ENCODE data around the gene METTL9. TPM values are rescaled to one million over a fixed set of nuclear protein-coding genes. Genes with fewer than 3 reads are reported as not detected.
"Not testable (repeated sequence)": the region's sequence is repeated elsewhere in the genome, so short reads cannot be mapped to it uniquely, and the experiment has no call there.

Gene METTL9
- total RNA-seq, 4 donors from 2014 or later = 73.5 to 231 (median 131) TPM

- no peak for DNase-seq
- no peaks in the 10 kb centered on the region for H3K36me3 ChIP-seq
- no peak overlapping the region for H3K27ac ChIP-seq
- TF ChIP-seq CTCF (IDR thresholded peaks at IDR 0.05) (no peak), POLR2A (IDR thresholded peaks at IDR 0.05) (no peak)
- peaks cover 0 to 7% of the 10 kb centered on the region in 2 donors for H3K4me1 ChIP-seq
- no peak overlapping the region for H3K4me3 ChIP-seq
- intact Hi-C loops (cut with DNase I; ENCODE audit: low total_unique reads) = no loop called here
- no peaks in the 10 kb centered on the region for H3K27me3 ChIP-seq
- no peaks in the 10 kb centered on the region for H3K9me3 ChIP-seq
Observed at GRCh38 chr16:21628772-21629171, 29.4 kb downstream of the METTL9 start.

- intact Hi-C loops (cut with DNase I; ENCODE audit: low total_unique reads); H3K27me3 ChIP-seq; H3K27ac ChIP-seq; H3K36me3 ChIP-seq; H3K4me1 ChIP-seq; H3K4me3 ChIP-seq; H3K9me3 ChIP-seq; DNase-seq: not testable (repeated sequence)
Observed at GRCh38 chr16:21629616-21630539, 30.5 kb downstream of the METTL9 start.

DNA sequence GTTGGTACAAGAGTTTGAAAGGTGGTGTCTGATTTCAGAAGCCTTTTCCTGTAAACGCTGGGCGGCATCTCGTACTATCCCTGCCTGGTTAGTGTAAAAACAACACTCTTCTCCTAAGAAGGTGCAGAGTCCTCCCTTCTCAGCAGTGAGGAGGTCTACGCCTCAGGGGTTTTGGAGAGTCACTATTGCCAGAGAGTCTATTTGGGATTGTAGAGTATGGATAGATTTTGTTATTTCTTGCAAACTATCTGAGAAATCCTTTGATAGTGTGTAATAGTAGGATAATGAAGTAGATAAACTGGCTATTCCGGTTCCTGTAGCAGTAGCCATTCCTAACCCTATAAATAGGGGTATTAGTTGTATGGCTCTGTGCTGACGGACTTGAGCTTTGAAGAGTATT lies 31.5 kb downstream of the METTL9 start:
- H3K36me3 ChIP-seq; intact Hi-C loops (cut with DNase I; ENCODE audit: low total_unique reads); H3K4me3 ChIP-seq; H3K27ac ChIP-seq; H3K4me1 ChIP-seq; H3K27me3 ChIP-seq; H3K9me3 ChIP-seq; DNase-seq: not testable (repeated sequence)

GRCh38 chr16:21631376-21631775 lies 32.0 kb downstream of the METTL9 start:
- H3K36me3 ChIP-seq, H3K27me3 ChIP-seq: not testable (repeated sequence)

DNA sequence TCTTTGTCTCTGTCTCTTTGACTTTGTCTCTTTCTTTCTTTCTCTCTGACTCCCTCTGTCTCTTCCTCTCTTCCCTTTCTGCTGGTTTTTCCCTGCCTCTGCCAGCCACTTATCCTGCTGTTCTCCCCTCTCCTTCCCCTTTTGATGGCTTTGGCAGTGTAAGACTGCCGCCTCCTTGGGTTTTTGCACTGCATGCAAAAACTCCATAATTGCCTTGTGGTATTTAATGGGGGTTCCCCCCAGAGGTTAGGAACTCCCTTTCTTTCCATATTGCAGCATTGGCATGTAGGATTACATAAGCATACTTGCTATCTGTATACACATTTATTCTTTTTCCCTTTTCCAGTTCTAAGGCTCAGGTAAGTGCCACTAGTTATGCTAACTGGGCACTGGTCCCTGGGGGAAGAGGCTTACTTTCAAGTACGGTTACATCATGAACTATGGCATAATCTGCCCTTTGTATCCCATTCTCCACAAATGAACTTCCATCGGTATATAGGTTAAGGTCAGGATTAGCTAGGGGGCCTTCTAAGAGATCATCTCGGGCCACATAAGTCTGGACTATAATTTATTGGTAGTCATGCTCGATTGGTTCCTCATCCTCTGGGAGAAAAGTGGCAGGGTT lies 32.7 kb downstream of the METTL9 start:
- intact Hi-C loops (cut with DNase I; ENCODE audit: low total_unique reads); H3K4me1 ChIP-seq; H3K27ac ChIP-seq; H3K27me3 ChIP-seq; DNase-seq; H3K9me3 ChIP-seq; H3K4me3 ChIP-seq; H3K36me3 ChIP-seq: not testable (repeated sequence)

More at GRCh38 chr16:21631376-21631775, 32.0 kb downstream of the METTL9 start:
- H3K27ac ChIP-seq; DNase-seq; H3K4me3 ChIP-seq; intact Hi-C loops (cut with DNase I; ENCODE audit: low total_unique reads); H3K4me1 ChIP-seq; H3K9me3 ChIP-seq: not testable (repeated sequence)

GRCh38 chr16:21634216-21634615 lies 34.8 kb downstream of the METTL9 start:
- TF ChIP-seq CTCF (IDR thresholded peaks at IDR 0.05) (no peak), POLR2A (IDR thresholded peaks at IDR 0.05) (no peak)
- H3K36me3 ChIP-seq = no peaks in the 10 kb centered on the region

DNA sequence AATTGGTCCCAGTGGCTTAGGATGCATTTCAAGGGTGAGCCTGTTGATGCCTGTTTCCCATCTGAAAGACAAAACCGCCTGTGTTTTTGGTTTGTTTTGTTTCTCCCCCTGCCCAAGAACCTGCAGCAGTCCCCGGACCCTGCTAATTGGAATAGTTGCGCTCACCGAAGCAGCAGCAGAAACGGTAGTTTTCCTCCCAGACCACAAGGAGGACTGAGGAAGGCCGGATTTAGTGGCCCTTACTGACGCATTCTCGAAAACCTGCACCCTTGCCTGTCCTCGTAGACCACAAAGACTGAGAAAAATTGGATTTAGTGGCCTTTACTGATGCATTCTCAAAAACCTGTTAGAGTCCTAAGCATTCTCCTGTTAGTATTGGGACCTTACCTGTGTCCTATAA lies 36.3 kb downstream of the METTL9 start:
- H3K9me3 ChIP-seq; H3K27me3 ChIP-seq; H3K36me3 ChIP-seq; DNase-seq; H3K4me3 ChIP-seq; H3K27ac ChIP-seq; intact Hi-C loops (cut with DNase I; ENCODE audit: low total_unique reads); H3K4me1 ChIP-seq: not testable (repeated sequence)

More at GRCh38 chr16:21634216-21634615, 34.8 kb downstream of the METTL9 start:
- intact Hi-C loops (cut with DNase I; ENCODE audit: low total_unique reads) = no loop called here
- H3K4me3 ChIP-seq = no peak overlapping the region
- DNase-seq = no peak
- H3K27ac ChIP-seq = no peak overlapping the region
- H3K4me1 ChIP-seq = no peaks in the 10 kb centered on the region
- no peaks in the 10 kb centered on the region for H3K9me3 ChIP-seq
- no peaks in the 10 kb centered on the region for H3K27me3 ChIP-seq

Data from uterus (tissue), 4 donors.